ENCODE results near the gene COBL. TPM values are rescaled to one million over a fixed set of nuclear protein-coding genes. Genes with fewer than 3 reads are reported as not detected.

The COBL gene
- polyA plus RNA-seq, 1 donor (not counting 4 experiments of a cell fraction or from before 2014, with no cell fraction given): 4.5 TPM

GRCh38 chr7:51301806-51302205 is 14.8 kb downstream of the COBL start:
- dilution Hi-C loops (cut with MboI; ENCODE audit: extremely low pct_ligation_motif_present, low sequenced_read_pairs): no loop called here
- FAIRE-seq: no peak
- H3K79me2 ChIP-seq (ENCODE audit: control insufficient read depth, insufficient read depth, low read length): no peaks in the 10 kb centered on the region

DNA sequence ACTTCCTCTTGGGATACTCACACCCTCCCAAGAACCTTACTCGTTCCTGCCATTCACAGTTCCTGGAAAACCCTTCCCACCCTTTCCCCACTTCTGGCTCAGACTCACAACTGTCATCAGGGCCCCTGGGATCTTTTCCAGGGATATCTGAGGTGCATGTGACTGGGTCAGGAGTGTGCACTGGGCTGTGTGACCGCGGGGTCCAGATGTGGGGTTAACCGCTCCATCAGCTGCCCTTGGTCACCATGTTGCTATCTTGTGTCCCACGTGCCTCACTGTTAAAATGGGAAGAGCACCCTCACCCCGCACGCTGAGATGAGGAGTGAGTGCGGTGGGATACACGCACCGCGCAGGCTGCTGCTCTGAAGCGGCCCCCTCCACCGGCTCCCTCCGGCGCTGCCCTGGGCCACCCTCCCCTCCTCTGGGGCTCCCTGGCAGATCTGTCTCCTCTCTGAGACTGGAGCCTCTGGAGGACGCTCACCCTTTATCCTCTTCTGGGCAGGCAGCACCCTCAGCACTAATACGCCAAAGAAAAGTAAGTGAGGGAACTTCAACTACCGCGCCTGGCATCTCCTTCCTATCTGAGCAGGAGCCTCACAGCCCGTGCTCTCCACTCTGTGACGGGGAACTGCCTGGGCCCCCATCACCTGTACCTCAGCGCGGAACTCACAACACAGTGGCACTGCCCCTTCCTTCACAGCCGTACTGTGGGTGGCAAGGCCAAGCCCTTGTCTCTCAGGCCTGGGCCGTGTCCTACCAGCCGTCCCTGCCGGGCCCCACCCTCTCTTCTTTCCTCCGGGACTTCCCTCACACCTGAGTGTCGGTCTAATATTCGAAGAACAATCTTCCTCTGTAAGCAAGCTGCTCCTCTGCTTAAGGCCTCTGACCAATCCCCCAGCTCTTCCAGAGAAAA is 15.6 kb downstream of the COBL start:
- DNase-seq (ENCODE audit: low read depth, low spot score): no peak
- no peaks in the 10 kb centered on the region for H3K27me3 ChIP-seq (ENCODE audit: control insufficient read depth, extremely low read depth, insufficient read depth, low read length)
- no peak for FAIRE-seq

More at GRCh38 chr7:51301806-51302205, 14.8 kb downstream of the COBL start:
- no peak for DNase-seq (ENCODE audit: low read depth, low spot score)
- no peak overlapping the region for H3K4me2 ChIP-seq (ENCODE audit: control insufficient read depth, extremely low read depth, insufficient read depth, low read depth, low read length)
- no peaks in the 10 kb centered on the region for H4K20me1 ChIP-seq (ENCODE audit: control insufficient read depth, extremely low read depth, insufficient read depth, low read length)
- H2AFZ ChIP-seq (ENCODE audit: control insufficient read depth, low read length): no peak overlapping the region
- no peaks in the 10 kb centered on the region for H3K9me1 ChIP-seq (ENCODE audit: control insufficient read depth, extremely low read depth, insufficient read depth, low read length)
- no peak for TF ChIP-seq CTCF (optimal IDR thresholded peaks at IDR 0.05 in 1 of 3, IDR thresholded peaks at IDR 0.05 in 1 of 3, conservative IDR thresholded peaks at IDR 0.05 in 1 of 3; ENCODE audit: extremely low read depth in 1 of 3, insufficient read depth in 2 of 3, low read length in 3 of 3)
- TF ChIP-seq EZH2 (IDR thresholded peaks at IDR 0.05; ENCODE audit: low read length): no peak
- no peaks in the 10 kb centered on the region for H3K36me3 ChIP-seq (ENCODE audit: control insufficient read depth in 2 of 2, extremely low read depth in 1 of 2, insufficient read depth in 2 of 2, low read length in 2 of 2)
- H3K27me3 ChIP-seq (ENCODE audit: control insufficient read depth, extremely low read depth, insufficient read depth, low read length): no peaks in the 10 kb centered on the region
- H3K27ac ChIP-seq (ENCODE audit: control insufficient read depth, insufficient read depth, low read length): no peak overlapping the region
- H3K4me1 ChIP-seq (ENCODE audit: control insufficient read depth, extremely low read depth, insufficient read depth, low read length): peaks cover 10% of the 10 kb centered on the region
- H3K4me3 ChIP-seq (ENCODE audit: control insufficient read depth in 2 of 3, extremely low read depth in 1 of 3, insufficient read depth in 2 of 3, low read depth in 1 of 3, low read length in 3 of 3): no peak overlapping the region
- H3K9me3 ChIP-seq (ENCODE audit: control insufficient read depth, low read depth, low read length): no peaks in the 10 kb centered on the region
- H3K9ac ChIP-seq (ENCODE audit: control insufficient read depth, extremely low read depth, insufficient read depth, low read length): no peak overlapping the region

More for the DNA sequence above, 15.6 kb downstream of the COBL start:
- H3K4me2 ChIP-seq (ENCODE audit: control insufficient read depth, extremely low read depth, insufficient read depth, low read depth, low read length): no peak overlapping the region
- peaks cover 10% of the 10 kb centered on the region for H3K4me1 ChIP-seq (ENCODE audit: control insufficient read depth, extremely low read depth, insufficient read depth, low read length)
- H2AFZ ChIP-seq (ENCODE audit: control insufficient read depth, low read length): no peak overlapping the region
- no peaks in the 10 kb centered on the region for H3K9me1 ChIP-seq (ENCODE audit: control insufficient read depth, extremely low read depth, insufficient read depth, low read length)
- H3K36me3 ChIP-seq (ENCODE audit: control insufficient read depth in 2 of 2, extremely low read depth in 1 of 2, insufficient read depth in 2 of 2, low read length in 2 of 2): no peaks in the 10 kb centered on the region
- H3K9me3 ChIP-seq (ENCODE audit: control insufficient read depth, low read depth, low read length): no peaks in the 10 kb centered on the region
- H3K4me3 ChIP-seq (ENCODE audit: control insufficient read depth in 2 of 3, extremely low read depth in 1 of 3, insufficient read depth in 2 of 3, low read depth in 1 of 3, low read length in 3 of 3): no peak overlapping the region
- dilution Hi-C loops (cut with MboI; ENCODE audit: extremely low pct_ligation_motif_present, low sequenced_read_pairs): no loop called here
- H4K20me1 ChIP-seq (ENCODE audit: control insufficient read depth, extremely low read depth, insufficient read depth, low read length): no peaks in the 10 kb centered on the region
- no peak overlapping the region for H3K27ac ChIP-seq (ENCODE audit: control insufficient read depth, insufficient read depth, low read length)
- TF ChIP-seq CTCF (optimal IDR thresholded peaks at IDR 0.05 in 1 of 3, IDR thresholded peaks at IDR 0.05 in 1 of 3, conservative IDR thresholded peaks at IDR 0.05 in 1 of 3; ENCODE audit: extremely low read depth in 1 of 3, insufficient read depth in 2 of 3, low read length in 3 of 3) (no peak), EZH2 (IDR thresholded peaks at IDR 0.05; ENCODE audit: low read length) (no peak)
- no peaks in the 10 kb centered on the region for H3K79me2 ChIP-seq (ENCODE audit: control insufficient read depth, insufficient read depth, low read length)
- H3K9ac ChIP-seq (ENCODE audit: control insufficient read depth, extremely low read depth, insufficient read depth, low read length): no peak overlapping the region
